ENCODE measurements around the gene MCTP1. TPM values are rescaled to one million over a fixed set of nuclear protein-coding genes. Genes with fewer than 3 reads are reported as not detected.

MCTP1 gene
- total and polyA plus RNA-seq, 2 of the 13 experiments (the other 11 are each of a cell fraction or from before 2014, with no cell fraction given) = 0.15 to 0.48 TPM

DNA sequence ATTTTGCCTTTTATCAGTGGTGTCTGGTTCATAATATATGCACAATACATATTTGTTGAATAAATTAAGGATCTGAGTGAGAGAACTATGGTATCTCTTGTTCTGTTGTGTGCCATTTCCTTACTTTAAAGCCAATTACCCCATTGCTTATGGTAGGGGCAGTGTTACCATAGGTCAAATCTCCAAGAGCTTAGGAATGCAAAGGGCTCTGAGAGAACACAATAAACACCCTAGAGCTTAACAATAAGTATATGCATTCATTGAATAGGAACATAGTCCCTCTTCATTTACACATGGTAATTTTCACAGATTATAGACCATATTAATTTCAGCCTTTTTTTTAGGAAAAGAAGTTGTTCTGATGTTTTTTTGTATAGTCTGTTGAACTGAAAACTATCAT lies 112.2 kb downstream of the MCTP1 start:
- CTCF ChIA-PET (ENCODE audit: low intra/inter-chr PET ratio, low total read pairs) = no interaction called here
- intact Hi-C loops (cut with micrococcal nuclease; ENCODE audit: unreplicated experiment) = no loop called here
- TF ChIP-seq SCMH1 (CRISPR knock-in tag; IDR thresholded peaks at IDR 0.05; ENCODE audit: borderline replicate concordance) = no peak
- no peaks in the 10 kb centered on the region for H3K9me3 ChIP-seq (ENCODE audit: low read length)
- no peaks in the 10 kb centered on the region for H3K36me3 ChIP-seq (replicated peaks in 1 of 2; ENCODE audit: control insufficient read depth in 1 of 2, insufficient read depth in 2 of 2, low read length in 2 of 2)
- no peak overlapping the region for H3K9ac ChIP-seq (ENCODE audit: insufficient read depth, low read depth, low read length)
- H3K79me2 ChIP-seq (ENCODE audit: insufficient read depth, low read length) = no peaks in the 10 kb centered on the region
- H4K20me1 ChIP-seq (ENCODE audit: insufficient read depth, low read length) = no peaks in the 10 kb centered on the region
- POLR2A ChIA-PET = no interaction called here
- FAIRE-seq (no peak), DNase-seq (ENCODE audit: low spot score) (no peak), ATAC-seq (no peak)
- H3K27ac ChIP-seq (ENCODE audit: extremely low read length, insufficient read depth, low read length) = no peak overlapping the region
- no peak overlapping the region for H2AFZ ChIP-seq (ENCODE audit: low read length)
- no peak overlapping the region for H3K4me2 ChIP-seq (ENCODE audit: low read depth, low read length)
- H3K27me3 ChIP-seq (ENCODE audit: control insufficient read depth in 1 of 2, insufficient read depth in 2 of 2, low read length in 2 of 2) = no peaks in the 10 kb centered on the region
- in situ Hi-C loops (cut with HindIII; ENCODE audit: extremely low pct_ligation_motif_present, low pct_unique_long_range_greater_than_20kb) = no loop called here
- BruUV-seq (replicated peaks) = no TSS peak
- no peaks in the 10 kb centered on the region for H3K4me1 ChIP-seq (ENCODE audit: insufficient read depth, low read length)
- no peak overlapping the region for H3K4me3 ChIP-seq (replicated peaks in 1 of 3; ENCODE audit: insufficient read depth in 1 of 3, low read depth in 2 of 3, low read length in 3 of 3)

DNA sequence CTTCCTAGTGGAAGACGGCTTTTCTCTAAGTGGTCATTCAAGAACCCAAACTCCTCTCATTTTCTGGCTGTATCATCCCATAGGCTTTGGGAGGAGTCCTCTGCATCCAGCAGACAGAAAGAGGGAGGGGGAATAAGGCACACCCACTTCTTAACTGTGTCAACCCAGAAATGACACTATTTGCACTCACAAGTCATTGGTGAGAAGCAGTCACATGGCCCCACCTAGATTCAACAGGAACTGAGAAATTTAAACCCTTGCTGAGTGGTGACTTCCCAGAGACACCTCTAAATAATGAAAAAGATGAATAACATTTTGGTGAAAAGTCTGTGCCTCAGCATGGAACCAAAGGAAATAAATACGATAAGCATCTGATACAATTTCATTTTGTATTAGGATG lies 120.0 kb downstream of the MCTP1 start:
- WGBS (ENCODE audit: low lambda C conversion rate) = 84% methylated on average over 2 of the region's 2 CpGs
- POLR2A ChIA-PET = no interaction called here
- H3K79me2 ChIP-seq (ENCODE audit: insufficient read depth, low read length) = no peaks in the 10 kb centered on the region
- no peaks in the 10 kb centered on the region for H3K9me3 ChIP-seq (ENCODE audit: low read length)
- FAIRE-seq (no peak), DNase-seq (ENCODE audit: low spot score) (no peak), ATAC-seq (no peak)
- no peak for TF ChIP-seq ZBTB7A (CRISPR knock-in tag; IDR thresholded peaks at IDR 0.05)
- TF ChIP-seq NFRKB (IDR thresholded peaks at IDR 0.05) = no peak
- TF ChIP-seq NFE2L1 (CRISPR knock-in tag; IDR thresholded peaks at IDR 0.05; ENCODE audit: borderline replicate concordance) = no peak
- TF ChIP-seq ZFP90 (CRISPR knock-in tag; IDR thresholded peaks at IDR 0.05; ENCODE audit: borderline replicate concordance) = no peak
- no peak for TF ChIP-seq REXO4 (CRISPR knock-in tag; IDR thresholded peaks at IDR 0.05; ENCODE audit: borderline replicate concordance)
- no peak for TF ChIP-seq ZNF564 (CRISPR knock-in tag; IDR thresholded peaks at IDR 0.05)
- no peak for TF ChIP-seq ZEB1 (IDR thresholded peaks at IDR 0.05; ENCODE audit: insufficient replicate concordance, low read depth)
- no peak for TF ChIP-seq THAP9 (CRISPR knock-in tag; IDR thresholded peaks at IDR 0.05; ENCODE audit: borderline replicate concordance)
- no peak for TF ChIP-seq ZNF850 (CRISPR knock-in tag; conservative IDR thresholded peaks at IDR 0.05)
- no peak for TF ChIP-seq ZNF136 (CRISPR knock-in tag; IDR thresholded peaks at IDR 0.05; ENCODE audit: low read depth)
- TF ChIP-seq MEF2D (CRISPR knock-in tag; IDR thresholded peaks at IDR 0.05) = no peak
- no peak for TF ChIP-seq NFKBIZ (CRISPR knock-in tag; IDR thresholded peaks at IDR 0.05)
- TF ChIP-seq ZNF790 (CRISPR knock-in tag; IDR thresholded peaks at IDR 0.05; ENCODE audit: borderline replicate concordance) = no peak
- TF ChIP-seq ZNF629 (CRISPR knock-in tag; conservative IDR thresholded peaks at IDR 0.05) = no peak
- TF ChIP-seq, protein P1, sequence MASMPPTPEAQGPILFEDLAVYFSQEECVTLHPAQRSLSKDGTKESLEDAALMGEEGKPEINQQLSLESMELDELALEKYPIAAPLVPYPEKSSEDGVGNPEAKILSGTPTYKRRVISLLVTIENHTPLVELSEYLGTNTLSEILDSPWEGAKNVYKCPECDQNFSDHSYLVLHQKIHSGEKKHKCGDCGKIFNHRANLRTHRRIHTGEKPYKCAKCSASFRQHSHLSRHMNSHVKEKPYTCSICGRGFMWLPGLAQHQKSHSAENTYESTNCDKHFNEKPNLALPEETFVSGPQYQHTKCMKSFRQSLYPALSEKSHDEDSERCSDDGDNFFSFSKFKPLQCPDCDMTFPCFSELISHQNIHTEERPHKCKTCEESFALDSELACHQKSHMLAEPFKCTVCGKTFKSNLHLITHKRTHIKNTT (CRISPR knock-in tag; IDR thresholded peaks at IDR 0.05) = no peak
- no TSS peak for BruUV-seq (replicated peaks)
- in situ Hi-C loops (cut with HindIII; ENCODE audit: extremely low pct_ligation_motif_present, low pct_unique_long_range_greater_than_20kb) (no loop called here), intact Hi-C loops (cut with micrococcal nuclease; ENCODE audit: unreplicated experiment) (no loop called here)
- H3K27me3 ChIP-seq (ENCODE audit: control insufficient read depth in 1 of 2, insufficient read depth in 2 of 2, low read length in 2 of 2) = no peaks in the 10 kb centered on the region
- H3K4me3 ChIP-seq (replicated peaks in 1 of 3; ENCODE audit: insufficient read depth in 1 of 3, low read depth in 2 of 3, low read length in 3 of 3) = no peak overlapping the region
- CTCF ChIA-PET (ENCODE audit: low intra/inter-chr PET ratio, low total read pairs) = no interaction called here
- no peaks in the 10 kb centered on the region for H3K36me3 ChIP-seq (replicated peaks in 1 of 2; ENCODE audit: control insufficient read depth in 1 of 2, insufficient read depth in 2 of 2, low read length in 2 of 2)
- no peaks in the 10 kb centered on the region for H4K20me1 ChIP-seq (ENCODE audit: insufficient read depth, low read length)
- no peaks in the 10 kb centered on the region for H3K4me1 ChIP-seq (ENCODE audit: insufficient read depth, low read length)
- no peak overlapping the region for H3K27ac ChIP-seq (ENCODE audit: extremely low read length, insufficient read depth, low read length)
- no peak overlapping the region for H2AFZ ChIP-seq (ENCODE audit: low read length)
- H3K9ac ChIP-seq (ENCODE audit: insufficient read depth, low read depth, low read length) = no peak overlapping the region
- no peak overlapping the region for H3K4me2 ChIP-seq (ENCODE audit: low read depth, low read length)
